Measurements from ENCODE around the gene FAM193A.
"Not testable (repeated sequence)": the region's sequence is repeated elsewhere in the genome, so short reads cannot be mapped to it uniquely, and the experiment has no call there.

FAM193A gene

GRCh38 chr4:2731907-2732317 is 195.5 kb downstream of the FAM193A start:
- no peak for DNase-seq

GRCh38 chr4:2732526-2732925 is 196.1 kb downstream of the FAM193A start:
- no peak for DNase-seq

DNA sequence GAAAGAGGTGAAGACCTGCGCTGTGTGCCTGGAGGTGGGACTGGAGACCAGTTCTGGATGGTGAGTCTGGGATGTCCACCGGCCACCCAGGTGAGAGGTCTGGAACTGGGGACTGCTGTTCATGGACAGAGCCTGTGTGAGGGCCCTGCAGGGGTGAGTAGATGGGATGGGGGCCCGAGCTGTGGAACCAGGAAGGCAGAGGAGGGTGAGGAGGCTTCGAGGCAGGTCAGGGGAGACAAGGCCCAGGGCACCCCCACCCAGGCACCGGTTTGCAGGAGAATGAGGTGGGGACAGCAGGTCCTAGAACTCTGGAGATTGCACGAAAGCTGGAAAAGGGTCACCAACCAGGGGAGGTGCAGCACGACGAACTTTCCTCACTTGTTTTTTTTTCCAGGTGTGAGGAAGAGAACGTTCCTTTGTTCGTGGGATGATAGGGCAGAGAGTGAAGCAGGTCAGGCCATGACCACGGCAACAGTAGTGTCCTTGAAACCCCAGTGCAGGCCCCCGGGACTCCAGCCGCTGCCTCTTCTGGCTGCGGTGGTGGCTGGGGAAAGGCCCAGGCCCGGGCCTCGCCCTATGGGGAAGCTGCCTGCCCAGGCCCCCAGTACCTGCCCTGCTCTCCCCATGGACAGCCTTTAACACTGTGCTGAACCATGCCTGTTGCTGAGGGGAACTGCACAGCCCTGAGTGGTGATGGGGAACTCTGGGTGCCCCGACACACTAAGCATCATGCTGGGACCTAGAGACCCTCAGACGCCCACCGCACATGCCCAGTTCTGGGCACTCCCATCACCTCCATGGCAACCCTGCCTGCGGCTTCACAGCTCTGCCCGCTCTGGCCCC is 196.8 kb downstream of the FAM193A start:
- DNase-seq: no peak

- no peak for DNase-seq
These were observed 197.6 kb downstream of the FAM193A start for GRCh38 chr4:2733844-2734574.

- DNase-seq: no peak
These were observed 198.2 kb downstream of the FAM193A start for GRCh38 chr4:2734612-2735011.

GRCh38 chr4:2735869-2736268 is 199.4 kb downstream of the FAM193A start:
- no peak for DNase-seq

DNA sequence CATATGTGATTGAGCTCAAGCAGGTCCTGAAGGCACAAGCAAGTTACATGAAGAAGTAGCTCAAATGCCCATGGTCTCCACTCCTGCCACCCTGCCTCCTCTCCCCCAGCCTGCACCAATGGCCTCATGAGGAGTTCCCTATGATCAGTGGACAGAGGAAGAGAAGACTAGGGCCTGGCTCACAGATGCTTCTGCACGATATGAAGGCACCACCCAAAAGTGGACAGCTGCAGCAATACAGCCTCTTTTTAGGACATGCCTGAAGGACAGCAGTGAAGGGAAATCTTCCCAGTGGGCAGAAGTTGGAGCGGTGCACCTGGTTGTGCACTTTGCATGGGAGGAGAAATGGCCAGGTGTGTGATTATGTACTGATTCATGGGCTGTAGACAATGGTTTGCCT is 201.8 kb downstream of the FAM193A start:
- not testable (repeated sequence) for DNase-seq

DNA sequence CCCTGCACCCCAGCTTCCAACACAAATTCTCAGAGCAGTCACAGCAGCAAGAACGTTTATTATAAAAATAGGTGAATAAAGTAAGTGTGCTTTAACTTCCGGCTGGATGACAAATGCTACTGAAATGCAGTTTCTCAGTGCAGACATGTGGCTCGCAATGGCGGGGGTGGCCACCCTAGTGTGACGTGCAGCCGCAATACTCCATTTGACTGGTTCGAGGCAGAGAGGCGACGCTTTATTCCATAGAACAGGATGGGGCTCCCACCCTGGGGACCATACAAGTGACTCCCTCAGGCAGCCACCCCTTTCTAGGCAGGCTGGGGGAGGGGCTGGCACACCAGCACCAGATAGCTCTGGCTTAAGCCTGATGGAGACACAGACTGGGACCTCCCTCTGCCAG is 205.2 kb downstream of the FAM193A start:
- DNase-seq: no peak

DNA sequence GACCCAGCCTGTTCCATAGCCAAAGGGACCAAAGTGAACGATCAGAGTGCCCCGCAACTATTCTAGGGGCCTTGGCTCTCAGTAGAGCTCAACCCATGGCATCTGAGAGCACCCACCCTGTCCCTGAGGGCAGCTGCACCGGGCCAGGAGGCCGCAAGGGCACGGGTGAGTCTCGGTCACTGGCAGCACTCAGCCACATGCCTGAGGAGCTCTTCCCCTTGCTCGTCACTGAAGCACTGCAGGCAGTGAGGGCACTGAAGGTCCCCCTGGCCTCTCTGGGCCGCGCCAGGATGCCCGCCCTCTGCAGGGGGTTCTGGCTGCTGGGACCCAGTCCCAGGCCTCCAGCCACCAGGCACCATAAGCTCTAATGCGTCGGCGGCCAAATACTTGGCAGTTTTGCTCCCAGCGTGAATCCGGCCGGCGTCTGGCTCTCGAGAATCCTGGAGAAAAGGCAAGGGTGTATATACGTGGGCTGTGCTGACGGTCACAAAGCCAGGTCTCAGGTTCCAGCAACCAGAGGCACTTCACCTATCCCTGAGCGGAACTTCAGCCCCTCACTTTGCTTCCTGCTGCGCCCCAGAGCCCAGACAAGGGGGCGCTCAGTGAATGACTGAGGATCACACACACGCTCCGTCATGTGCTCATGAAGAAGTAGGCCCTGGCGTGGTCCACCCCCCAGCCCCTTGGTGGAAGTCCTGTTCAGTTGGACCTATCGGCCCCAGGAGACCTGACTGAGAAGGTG is 205.8 kb downstream of the FAM193A start:
- no peak for DNase-seq

DNA sequence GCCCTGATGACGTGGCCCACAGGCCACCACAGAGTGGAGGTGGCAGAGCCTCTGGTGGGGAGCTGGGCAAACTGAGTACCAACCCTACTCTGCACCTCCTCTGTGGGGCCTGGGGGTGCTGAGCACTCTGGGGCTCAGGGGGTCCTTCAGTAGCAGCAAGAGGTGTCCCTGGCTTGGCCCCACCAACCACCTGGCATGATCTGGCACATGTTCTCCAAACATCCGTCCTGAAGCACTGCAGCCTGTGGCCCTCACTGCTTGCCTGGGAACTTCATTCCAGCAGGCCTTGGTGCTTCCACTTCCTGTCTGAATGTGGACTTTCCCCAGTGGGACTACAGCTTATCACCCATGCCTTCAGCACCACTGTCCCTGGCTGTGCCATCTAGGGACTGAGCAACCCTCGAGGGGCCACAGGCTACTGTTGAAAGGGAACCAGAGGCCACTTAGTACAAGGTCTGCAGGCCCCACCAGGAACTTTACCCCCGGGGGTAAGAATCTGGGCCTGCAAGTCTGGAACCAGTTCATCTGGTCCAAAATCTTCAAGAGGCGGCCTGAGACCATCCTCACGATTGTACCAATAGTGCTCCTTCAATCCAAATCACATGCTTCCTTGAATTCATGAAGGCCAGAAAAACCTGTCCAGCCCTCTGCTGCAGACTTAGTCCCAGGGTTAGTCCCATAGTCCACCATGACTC is 206.5 kb downstream of the FAM193A start:
- DNase-seq: no peak

DNA sequence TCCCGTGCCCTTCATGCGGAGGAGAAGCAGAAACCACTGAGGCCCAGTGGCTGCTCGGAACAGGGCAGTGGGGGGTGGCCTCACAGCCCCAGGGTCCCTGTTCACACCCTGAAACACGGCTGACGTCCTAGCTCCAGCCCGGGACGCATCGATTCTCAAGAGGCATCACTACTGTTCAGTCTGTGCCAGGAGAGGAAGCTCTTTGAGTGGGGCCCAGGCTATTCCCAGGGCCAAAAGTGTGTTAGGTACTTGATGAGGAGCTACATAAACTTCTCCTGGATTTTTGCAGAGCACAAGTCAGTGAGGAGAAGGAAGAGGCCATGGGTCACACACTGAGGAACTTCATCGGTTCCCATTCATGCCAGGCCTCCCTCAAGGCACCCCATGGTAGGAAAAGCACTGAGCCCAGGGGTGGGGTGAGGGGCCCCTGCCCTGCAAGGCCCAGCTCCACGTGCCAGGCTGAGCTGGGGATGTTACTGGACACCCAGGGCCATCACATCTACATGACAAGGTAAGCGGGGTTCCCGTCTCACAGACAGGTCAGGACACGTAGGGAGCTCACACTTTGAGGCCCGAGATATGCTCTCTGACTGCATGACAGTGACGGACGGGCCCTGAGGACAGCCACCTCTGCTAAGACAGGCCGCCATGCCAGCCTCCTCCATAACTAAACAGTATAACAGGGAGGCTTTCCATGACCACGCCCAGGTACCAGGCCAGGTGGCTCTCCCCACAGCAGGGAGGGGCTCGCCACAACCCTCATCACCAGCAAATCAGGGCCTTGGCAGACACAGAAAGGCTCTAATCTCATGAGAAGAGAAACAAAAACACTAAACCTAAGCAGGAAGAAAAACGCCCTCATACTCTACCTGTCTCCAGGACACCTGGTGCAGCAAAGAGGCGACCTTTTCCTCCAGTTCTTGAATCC is 207.3 kb downstream of the FAM193A start:
- DNase-seq: no peak

- DNase-seq: no peak
These were observed 208.3 kb downstream of the FAM193A start for GRCh38 chr4:2744576-2745270.

DNA sequence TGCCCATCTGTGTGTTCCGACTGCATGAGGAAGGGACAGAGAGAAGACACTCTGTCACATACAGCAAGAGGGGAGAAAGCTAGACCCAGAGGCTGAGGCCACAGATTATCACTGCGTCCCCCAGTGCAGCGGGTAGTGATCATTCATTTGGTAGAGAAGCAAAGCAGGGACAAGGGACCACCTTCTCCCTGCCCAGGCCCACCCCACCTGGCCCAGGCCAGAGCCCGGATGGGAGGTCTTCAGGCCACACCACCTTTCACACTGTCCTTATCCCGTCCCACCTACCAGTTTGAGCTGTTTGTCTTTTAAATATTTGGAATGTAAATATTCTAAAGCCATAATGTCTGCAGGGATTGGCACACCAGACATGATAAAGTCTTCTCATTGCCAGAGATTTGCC is 209.1 kb downstream of the FAM193A start:
- DNase-seq: no peak

GRCh38 chr4:2745981-2746806 is 209.7 kb downstream of the FAM193A start:
- no peak for DNase-seq

DNA sequence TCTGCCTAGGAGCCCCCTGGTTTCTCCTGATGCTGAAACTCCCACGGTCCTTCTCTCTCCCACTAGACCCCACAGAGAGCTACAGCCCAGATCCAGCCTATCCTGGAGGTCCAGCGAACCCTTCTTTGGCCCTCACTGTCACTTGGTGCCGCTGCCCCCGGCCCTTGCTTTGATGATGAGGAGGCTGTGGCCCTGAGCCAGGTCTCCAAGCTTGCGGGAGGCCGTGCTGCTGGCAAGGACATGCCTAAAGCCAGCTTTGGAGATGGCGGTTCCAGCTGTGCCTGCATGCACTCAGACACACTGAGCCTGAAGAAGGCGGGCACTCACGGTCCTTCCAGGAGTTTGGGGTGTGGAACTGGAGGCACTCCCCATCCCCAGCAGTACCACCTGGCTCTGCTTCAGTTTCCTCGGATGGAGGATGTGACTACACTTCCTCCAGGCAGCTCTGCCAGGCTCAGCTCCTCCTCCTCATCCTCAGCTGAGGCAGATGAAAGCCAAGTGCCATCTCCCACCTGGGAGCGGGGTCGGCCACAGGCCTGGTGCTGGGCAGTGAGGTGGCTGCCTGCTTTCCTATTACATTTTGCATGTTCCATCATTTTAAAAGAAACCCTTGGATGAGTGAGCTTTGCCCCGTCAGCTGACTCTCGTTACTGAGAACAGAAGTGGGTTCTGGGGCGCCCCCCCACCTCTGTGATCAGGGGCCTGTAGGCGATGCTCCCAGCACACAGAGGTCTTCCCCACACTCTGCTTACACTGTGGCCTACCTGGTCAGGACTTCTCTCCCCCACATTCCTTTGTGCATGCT is 210.6 kb downstream of the FAM193A start:
- no peak for DNase-seq

DNA sequence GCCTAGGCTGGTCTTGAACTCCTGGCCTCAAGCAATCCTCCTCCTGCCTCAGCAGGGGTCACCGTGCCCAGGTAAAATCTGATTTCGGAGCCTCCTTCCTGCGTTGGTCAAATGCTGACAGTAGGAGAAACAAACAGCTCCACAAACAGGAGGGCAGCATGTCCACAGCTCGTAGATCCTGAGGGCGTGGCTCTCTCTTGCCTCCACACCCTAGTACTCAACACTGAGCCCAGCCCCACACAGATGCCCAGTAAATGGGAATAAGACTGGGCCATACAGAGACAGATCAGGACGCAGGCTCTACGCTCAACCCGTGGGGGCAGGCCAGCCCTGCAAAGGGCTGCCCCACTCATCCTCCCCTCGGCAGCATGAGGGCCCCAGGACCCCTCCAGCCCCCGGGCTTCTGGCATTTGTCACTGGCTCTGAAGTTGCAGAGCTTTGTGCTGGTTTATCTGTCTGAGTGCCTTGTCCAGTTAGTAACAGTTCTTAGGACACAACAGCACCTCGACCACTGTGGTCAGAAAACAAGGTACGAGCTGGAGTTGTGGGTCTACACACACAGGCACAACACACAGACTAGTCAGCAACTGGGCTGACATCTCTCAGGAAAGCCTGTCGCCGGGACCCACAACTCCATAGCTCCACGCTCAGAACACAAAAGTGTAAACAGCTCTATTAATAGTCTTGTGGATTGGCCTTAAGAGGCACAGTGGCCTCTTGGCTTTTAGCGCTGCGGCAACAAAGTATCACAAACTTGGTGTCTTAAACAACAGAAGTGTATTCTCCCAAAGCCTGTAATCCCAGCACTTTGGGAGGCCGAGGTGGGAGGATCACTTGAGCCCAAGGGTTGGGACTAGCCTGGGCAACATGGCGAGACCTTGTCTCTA is 214.5 kb downstream of the FAM193A start:
- DNase-seq: no peak

GRCh38 chr4:2753436-2753835 is 217.0 kb downstream of the FAM193A start:
- no peak for DNase-seq

Measured in SIG-M5 (cell line).